SH-SY5Y (cell line): ENCODE data around the gene MED9.

Source experiments
- GATA2 ChIP-seq: IDR thresholded peaks from 2 replicates; pipeline ENCODE4 v1.6.1; 2011; ENCODE audit warnings: mild to moderate bottlenecking, low read depth, low read length
- GATA3 ChIP-seq: IDR thresholded peaks from 2 replicates; pipeline ENCODE4 v1.6.1; 2011; ENCODE audit warnings: low read depth, mild to moderate bottlenecking, low read length, moderate library complexity

DNA sequence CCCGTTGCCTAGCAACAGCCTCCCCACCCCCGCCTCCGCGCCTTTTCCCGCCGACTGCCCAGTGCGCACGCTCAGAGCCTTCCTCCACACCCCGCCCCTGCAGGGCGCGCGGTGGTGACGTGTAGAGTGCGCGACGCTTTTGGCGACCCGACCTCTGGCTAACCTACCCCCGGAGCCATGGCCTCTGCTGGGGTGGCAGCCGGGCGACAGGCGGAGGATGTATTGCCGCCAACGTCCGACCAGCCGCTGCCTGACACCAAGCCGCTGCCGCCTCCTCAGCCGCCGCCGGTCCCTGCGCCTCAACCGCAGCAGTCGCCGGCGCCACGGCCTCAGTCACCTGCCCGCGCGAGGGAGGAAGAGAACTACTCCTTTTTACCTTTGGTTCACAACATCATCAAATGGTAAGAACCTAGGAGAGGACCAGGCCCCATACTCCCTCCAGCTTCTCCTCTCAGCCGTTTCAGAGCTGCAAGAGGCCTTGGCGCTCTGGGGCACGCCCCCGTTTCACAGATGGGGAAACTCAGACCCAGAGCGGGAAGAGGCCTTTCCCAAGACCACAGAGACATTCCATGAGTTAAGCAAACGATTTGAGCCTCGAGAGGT, at the start of gene MED9:
- TF ChIP-seq GATA2 (no peak), GATA3 (no peak)
